Stimulated activated CD8-positive, alpha-beta memory T cell treated with anti-CD3 and anti-CD28 coated beads, Interleukin-12 subunit alpha, Interleukin-12 subunit beta, amount 100 ng/mL, for 24 hours (primary cell): ENCODE results near the gene SEMA3C.

Experiments
- DNase-seq: peaks from one replicate; pipeline ENCODE4 v3.0.0-alpha.2; 2020; ENCODE audit errors: extremely low read depth

SEMA3C gene

GRCh38 chr7:80885757-80886156 is 33.1 kb downstream of the SEMA3C start:
- no peak for DNase-seq

- no peak for DNase-seq
Observed at GRCh38 chr7:80884511-80885195, 34.2 kb downstream of the SEMA3C start.

GRCh38 chr7:80883154-80884025 is 35.5 kb downstream of the SEMA3C start:
- DNase-seq = no peak

- no peak for DNase-seq
Observed at GRCh38 chr7:80882213-80882801, 36.5 kb downstream of the SEMA3C start.

GRCh38 chr7:80881351-80881900 is 37.4 kb downstream of the SEMA3C start:
- no peak for DNase-seq

- no peak for DNase-seq
Observed at GRCh38 chr7:80879849-80880248, 39.0 kb downstream of the SEMA3C start.

GRCh38 chr7:80876894-80877414 is 41.9 kb downstream of the SEMA3C start:
- DNase-seq = no peak

GRCh38 chr7:80875537-80876120 is 43.2 kb downstream of the SEMA3C start:
- DNase-seq = no peak

- no peak for DNase-seq
Observed at GRCh38 chr7:80873140-80873539, 45.7 kb downstream of the SEMA3C start.

- DNase-seq = no peak
Observed at GRCh38 chr7:80871228-80871627, 47.6 kb downstream of the SEMA3C start.

GRCh38 chr7:80870813-80871212 is 48.0 kb downstream of the SEMA3C start:
- DNase-seq = no peak

GRCh38 chr7:80869821-80870751 is 48.8 kb downstream of the SEMA3C start:
- DNase-seq = no peak

- no peak for DNase-seq
Observed at GRCh38 chr7:80869106-80869784, 49.6 kb downstream of the SEMA3C start.

- no peak for DNase-seq
Observed at GRCh38 chr7:80868566-80868965, 50.3 kb downstream of the SEMA3C start.

GRCh38 chr7:80860554-80860953 is 58.3 kb downstream of the SEMA3C start:
- no peak for DNase-seq

GRCh38 chr7:80859272-80859970 is 59.4 kb downstream of the SEMA3C start:
- DNase-seq = no peak

- DNase-seq = no peak
Observed at GRCh38 chr7:80858141-80858903, 60.5 kb downstream of the SEMA3C start.

GRCh38 chr7:80856769-80857168 is 62.1 kb downstream of the SEMA3C start:
- no peak for DNase-seq
